HG03521 (cell line): ENCODE results near the gene FOXI3.
"Not testable (repeated sequence)": the region's sequence is repeated elsewhere in the genome, so short reads cannot be mapped to it uniquely, and the experiment has no call there.

Source experiments
- ATAC-seq: cut with Tn5 transposase; IDR thresholded peaks from one replicate; pipeline ENCODE4 v1.9.1; 2021; ENCODE audit warnings: mild to moderate bottlenecking, moderate library complexity; ENCODE audit not compliant: unreplicated experiment

Gene FOXI3

GRCh38 chr2:88442473-88442872 lies 10.0 kb downstream of the FOXI3 start:
- ATAC-seq, result no peak

GRCh38 chr2:88442061-88442460 lies 10.4 kb downstream of the FOXI3 start:
- no peak for ATAC-seq

DNA sequence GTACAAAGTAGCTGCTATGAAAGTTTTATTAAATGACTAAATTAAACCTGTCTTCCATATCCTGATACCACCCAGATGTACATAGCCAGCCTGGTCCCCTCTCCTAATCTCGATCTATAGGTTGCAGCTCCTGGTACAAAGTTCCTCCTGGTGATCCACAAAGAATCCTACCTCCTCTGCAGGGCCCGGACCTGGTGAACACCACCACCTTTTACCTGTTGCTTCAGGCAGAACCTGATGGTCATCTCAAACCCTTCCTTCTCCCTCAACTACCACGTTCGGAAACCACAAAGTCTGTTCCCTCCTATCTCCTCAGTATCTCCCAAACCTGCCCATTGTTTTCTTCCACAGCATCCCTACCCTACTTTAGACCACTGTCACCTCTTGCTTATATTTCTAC lies 15.5 kb downstream of the FOXI3 start:
- ATAC-seq, result no peak

DNA sequence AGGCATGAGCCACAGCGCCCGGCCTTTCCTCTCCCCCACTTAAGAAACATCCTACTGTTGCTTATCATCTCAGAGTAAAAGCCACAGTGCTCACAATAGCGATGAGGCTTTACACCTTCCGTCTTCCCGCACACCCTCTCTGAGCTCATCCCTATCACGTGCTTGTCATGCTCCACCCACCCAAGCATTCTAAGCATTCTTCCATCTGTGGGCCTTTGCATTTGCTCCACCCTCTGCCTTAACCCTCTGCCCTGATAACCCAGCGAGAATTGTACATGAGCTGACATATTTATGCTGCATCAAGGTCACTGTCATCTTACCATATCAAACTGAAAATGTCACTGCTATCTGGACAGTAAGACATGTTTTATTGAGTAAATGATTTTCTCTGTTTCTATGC lies 22.6 kb downstream of the FOXI3 start:
- no peak for ATAC-seq

DNA sequence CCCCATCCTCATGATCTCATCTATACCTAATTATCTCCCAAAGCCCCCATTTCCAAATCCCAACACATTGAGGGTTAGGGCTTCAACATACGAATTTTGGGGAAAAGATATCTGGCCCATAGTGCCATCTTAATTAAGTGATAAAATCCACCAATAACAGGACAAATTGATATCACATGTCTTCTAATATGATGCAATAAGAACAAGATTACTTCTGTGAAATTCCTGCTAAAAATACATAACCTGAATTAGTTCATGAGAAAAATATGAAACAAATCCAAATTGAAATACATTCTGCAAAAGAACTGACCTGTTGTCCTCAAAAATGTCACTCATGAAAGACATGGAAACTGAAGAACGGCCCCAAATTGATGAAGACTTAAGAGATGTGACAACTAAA lies 28.8 kb downstream of the FOXI3 start:
- ATAC-seq, result no peak

DNA sequence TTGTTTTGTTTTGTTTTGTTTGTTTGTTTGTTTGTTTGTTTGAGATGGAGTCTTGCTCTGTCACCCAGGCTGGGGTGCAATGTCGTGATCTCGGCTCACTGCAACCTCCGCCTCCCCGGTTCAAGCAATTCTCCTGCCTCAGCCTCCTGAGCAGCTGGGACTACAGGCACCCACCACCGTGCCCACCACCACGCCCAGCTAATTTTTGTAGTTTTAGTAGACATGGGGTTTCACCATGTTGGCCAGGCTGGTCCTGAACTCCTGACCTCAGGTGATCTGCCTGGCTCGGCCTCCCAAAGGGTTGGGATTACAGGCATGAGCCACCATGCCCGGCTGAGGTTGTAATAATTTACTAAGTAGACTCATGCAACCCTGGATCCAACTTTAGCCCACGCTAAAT lies 33.4 kb downstream of the FOXI3 start:
- ATAC-seq, result not testable (repeated sequence)

DNA sequence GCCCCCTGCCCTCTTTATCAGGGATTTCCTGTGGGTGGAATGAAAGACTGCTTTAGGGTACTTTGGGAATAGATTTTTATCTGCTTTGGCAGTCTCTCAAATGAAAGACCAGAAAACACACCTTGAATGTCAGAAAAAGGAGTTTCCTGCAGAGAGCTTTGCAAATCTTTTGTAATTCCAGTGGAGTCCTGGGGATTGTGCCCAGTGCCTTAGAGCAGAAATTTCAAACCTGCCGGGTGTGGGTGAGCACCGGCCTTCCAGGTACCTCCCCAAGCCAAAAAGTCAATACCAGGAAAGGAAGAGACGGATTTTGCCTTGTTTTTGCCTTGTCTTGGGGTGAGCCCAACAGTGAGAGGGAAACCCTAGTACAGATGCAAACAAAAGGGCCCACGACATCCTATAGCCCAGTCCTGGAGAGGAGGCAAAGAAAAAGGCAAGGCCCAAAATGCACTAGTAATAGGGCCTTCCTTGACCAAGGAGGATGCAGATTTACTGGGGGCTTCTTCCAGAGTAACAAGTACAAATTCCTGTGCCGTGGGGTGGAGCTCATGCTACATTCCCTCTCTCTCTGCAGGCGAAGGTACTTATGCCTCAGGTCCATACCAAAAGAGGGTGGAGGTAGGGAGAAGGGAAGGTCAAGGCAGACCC lies 36.4 kb downstream of the FOXI3 start:
- ATAC-seq, result no peak

- ATAC-seq, result not testable (repeated sequence)
These were observed 43.6 kb downstream of the FOXI3 start for GRCh38 chr2:88408870-88409269.

DNA sequence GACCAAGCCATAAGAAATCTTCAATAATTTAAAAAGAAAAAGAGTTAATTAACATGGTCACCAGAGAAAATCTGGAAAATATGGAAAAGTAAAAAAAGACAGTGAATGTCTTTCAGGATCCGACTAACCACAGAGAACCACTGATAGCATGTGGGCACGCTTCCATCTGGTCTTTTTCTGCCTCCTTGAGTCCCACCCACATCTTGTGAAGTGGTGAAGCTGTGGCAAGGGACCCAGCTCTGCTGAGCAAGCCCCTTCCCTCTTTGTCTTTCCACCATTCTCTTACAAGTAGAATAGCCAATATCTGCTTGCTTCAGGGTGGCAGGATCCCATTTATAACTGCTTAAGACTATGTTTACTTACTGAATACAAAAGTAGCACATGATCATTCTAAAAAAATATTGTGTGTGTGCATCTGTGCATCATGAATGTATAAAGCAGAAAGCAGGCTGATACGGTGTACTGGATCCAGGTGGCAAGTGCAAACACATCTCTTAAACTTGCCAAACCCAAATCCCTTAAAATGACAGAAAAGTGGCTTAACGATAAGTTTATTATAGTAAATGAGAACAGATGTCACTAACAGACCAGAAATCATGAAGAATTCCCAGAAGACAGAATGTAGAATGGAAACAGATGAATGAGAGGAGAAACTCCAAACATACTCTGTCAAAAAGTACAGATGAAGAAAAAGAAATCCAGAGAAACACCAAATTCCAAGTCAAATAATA lies 52.3 kb downstream of the FOXI3 start:
- no peak for ATAC-seq

GRCh38 chr2:88398180-88398579 lies 54.3 kb downstream of the FOXI3 start:
- ATAC-seq, result no peak
